GM19025 (cell line): ENCODE data around the gene SBNO2.

Experiments used
- ATAC-seq: cut with Tn5 transposase; IDR thresholded peaks from one replicate; pipeline ENCODE4 v1.9.1; 2021; ENCODE audit warnings: mild to moderate bottlenecking, low read depth, moderate library complexity; ENCODE audit not compliant: unreplicated experiment

SBNO2 gene

DNA sequence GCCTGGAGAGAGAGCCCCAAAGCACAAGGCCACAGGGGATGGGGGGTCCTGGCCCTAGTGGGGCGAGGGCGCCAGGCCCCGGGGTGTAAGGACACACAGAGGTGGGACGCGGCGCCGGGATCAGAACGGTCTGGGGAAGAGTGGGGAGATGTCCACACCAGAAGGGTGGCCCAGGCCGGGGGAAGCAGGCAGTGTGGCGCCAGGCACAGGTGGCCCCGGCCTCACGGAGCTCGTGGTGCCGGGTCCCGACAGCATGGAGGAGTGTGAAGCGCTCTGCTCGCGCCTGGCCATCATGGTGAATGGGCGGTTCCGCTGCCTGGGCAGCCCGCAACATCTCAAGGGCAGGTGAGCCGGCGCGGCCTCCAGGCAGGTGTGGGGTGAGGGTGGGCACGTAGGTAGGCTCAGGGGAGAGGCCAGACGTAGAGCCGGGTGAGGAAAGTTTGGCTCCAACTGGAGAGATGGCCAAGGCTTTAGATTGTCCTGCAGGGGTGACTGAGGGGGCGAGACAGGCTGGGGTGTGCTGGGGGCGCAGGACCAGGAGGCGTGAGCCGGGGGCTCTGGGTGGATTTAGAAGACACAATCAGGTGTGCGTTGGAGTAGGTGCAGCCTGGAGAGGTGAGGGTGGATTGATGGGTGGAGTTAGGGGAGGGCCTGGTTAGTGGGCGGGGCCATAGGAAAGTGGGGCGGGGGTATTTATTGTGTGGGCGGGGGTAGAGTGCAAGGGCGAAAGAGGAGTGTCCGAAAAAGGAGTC lies 110.0 kb downstream of the SBNO2 start:
- ATAC-seq, result no peak

DNA sequence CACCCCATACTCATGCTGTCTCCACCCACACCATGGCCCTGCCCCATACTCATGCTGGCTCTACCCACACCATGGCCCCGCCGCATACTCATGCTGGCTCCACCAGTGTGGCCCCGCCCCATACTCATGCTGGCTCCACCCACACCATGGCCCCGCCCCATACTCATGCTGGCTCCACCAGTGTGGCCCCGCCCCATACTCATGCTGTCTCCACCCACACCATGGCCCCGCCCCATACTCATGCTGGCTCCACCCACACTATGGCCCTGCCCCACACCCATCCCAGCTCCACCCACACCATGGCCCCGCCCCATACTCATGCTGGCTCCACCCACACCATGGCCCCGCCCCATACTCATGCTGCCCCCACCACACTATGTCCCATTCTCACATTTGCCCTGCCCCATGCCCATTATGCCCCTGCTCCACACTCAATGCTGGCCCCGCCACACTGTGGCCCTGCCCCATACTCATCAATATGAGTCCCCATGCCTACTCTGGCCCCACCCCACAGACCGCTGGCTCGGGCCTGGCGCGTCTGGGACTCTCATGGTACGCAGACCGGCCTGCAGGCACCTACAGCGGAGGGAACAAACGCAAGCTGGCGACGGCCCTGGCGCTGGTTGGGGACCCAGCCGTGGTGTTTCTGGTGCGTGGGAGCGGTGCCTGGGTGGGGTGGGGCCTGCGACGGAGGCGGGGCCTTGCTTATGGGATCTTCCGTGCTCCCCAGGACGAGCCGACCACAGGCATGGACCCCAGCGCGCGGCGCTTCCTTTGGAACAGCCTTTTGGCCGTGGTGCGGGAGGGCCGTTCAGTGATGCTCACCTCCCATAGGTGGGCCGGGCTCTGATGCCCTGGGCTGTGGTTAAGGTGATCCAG lies 110.8 kb downstream of the SBNO2 start:
- no peak for ATAC-seq

DNA sequence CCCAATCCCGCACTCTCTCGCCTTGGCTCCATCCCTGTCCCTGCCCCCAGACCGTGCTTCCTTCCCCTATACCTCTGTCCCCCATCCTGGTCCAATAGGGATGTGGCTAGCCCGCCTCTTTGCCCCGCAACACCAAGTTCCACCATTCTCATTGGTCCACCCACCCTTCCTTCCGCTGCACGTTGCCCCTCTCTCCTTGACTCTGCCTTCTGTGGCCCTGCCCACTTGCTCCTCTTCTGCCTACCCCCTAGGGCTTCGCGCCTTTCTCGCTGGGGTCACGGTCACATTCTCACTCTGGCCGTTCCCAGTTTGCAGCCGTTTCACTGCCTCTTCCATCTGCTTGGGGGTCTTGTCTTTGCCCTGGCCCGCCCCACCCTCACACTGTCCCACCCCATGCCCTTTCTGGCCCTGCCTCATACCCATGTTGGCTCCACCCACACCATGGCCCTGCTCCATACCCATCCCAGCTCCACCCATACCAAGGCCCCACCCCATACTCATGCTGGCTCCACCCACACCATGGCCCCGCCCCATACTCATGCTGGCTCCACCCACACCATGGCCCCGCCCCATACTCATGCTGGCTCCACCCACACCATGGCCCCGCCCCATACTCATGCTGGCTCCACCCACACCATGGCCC lies 111.6 kb downstream of the SBNO2 start:
- no peak for ATAC-seq

DNA sequence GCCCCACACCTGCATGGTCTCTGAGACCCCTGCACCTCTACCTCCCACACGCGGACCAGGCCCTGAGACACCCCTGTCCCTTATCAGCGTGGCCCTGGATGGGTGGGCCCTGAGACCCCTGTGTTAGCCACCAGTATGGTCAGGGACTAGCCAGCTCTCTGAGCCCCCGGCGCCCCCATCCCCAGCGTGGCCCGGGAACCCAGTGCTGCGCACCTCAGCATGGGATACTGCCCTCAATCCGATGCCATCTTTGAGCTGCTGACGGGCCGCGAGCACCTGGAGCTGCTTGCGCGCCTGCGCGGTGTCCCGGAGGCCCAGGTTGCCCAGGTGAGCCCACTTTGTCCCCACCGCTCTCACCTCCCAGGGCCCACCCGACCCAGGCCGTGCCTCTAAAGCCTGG lies 112.1 kb downstream of the SBNO2 start:
- no peak for ATAC-seq

DNA sequence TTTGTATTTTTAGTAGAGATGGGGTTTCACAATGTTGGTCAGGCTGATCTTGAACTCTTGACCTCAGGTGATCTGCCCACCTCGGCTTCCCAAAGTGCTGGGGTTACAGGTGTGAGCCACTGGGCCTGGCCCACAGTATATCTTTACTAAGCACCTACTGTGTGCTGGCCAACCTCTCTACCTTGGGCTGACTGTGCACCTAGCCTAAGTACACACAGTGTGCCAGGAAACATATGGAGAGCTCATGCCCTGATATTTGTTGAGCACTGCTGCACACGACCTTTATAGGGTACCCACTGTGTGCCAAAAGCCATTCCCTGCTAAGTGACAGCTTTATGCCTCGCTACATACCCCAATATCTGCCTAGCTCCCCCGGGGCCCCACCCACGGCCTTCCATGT lies 113.4 kb downstream of the SBNO2 start:
- no peak for ATAC-seq

DNA sequence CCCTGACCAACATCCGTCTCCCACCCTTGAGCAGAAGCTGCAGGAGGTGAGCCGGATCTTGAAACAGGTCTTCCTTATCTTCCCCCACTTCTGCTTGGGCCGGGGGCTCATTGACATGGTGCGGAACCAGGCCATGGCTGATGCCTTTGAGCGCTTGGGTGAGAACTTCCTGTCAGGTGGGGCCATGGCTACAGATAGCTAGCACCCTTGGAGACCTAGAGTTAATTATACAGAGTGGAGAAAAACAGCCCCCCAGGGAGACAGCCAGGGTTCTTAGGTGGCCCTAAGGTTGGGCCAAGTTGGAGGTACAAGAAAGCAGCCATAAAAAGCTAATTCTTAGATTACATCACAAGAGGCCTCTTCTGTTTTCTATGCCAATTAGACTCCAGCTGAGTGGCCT lies 116.0 kb downstream of the SBNO2 start:
- no peak for ATAC-seq
